NCI-H2196 treated with DMSO at 0.1 percent for 48 hours (cell line): ENCODE results near the gene TRIM52.

Experiments
- DNase-seq: peaks from one replicate; lab custom pipeline; 2025; ENCODE audit not compliant: unreplicated experiment; lab: John Stamatoyannopoulos, UW

Gene TRIM52

GRCh38 chr5:181258576-181258975, 2.4 kb downstream of the TRIM52 start:
- DNase-seq: no peak

- no peak for DNase-seq
These were observed 4.9 kb downstream of the TRIM52 start for GRCh38 chr5:181255836-181256578.

- DNase-seq: no peak
These were observed 5.7 kb downstream of the TRIM52 start for GRCh38 chr5:181255276-181255675.

- DNase-seq: no peak
These were observed 12.7 kb downstream of the TRIM52 start for GRCh38 chr5:181248277-181248676.

- DNase-seq: no peak
These were observed 14.5 kb downstream of the TRIM52 start for GRCh38 chr5:181246276-181247049.

- no peak for DNase-seq
These were observed 15.3 kb downstream of the TRIM52 start for GRCh38 chr5:181245427-181246275.

- no peak for DNase-seq
These were observed 17.2 kb downstream of the TRIM52 start, which contains the start of gene RACK1 for GRCh38 chr5:181243564-181244343. Gene RACK1, minus strand, starts transcription at chr5:181243906. Its CDS starts 106 bp downstream, at chr5:181243800.

- DNase-seq: no peak
These were observed 17.9 kb downstream of the TRIM52 start for GRCh38 chr5:181243018-181243563.

- DNase-seq: no peak
These were observed 18.9 kb downstream of the TRIM52 start for GRCh38 chr5:181242031-181242451.

GRCh38 chr5:181241393-181241975, 19.5 kb downstream of the TRIM52 start:
- DNase-seq: no peak

GRCh38 chr5:181239062-181239663, 21.8 kb downstream of the TRIM52 start:
- DNase-seq: no peak

- no peak for DNase-seq
These were observed 23.1 kb downstream of the TRIM52 start for GRCh38 chr5:181237729-181238385.

GRCh38 chr5:181236954-181237641, 23.8 kb downstream of the TRIM52 start:
- no peak for DNase-seq

- DNase-seq: no peak
These were observed 24.5 kb downstream of the TRIM52 start for GRCh38 chr5:181236471-181236870.

GRCh38 chr5:181235689-181236366, 25.1 kb downstream of the TRIM52 start:
- DNase-seq: no peak

GRCh38 chr5:181235323-181235688, 25.6 kb downstream of the TRIM52 start:
- DNase-seq: no peak

- DNase-seq: no peak
These were observed 26.3 kb downstream of the TRIM52 start for GRCh38 chr5:181234455-181235306.
